ENCODE results near the gene SBNO2.

DNA sequence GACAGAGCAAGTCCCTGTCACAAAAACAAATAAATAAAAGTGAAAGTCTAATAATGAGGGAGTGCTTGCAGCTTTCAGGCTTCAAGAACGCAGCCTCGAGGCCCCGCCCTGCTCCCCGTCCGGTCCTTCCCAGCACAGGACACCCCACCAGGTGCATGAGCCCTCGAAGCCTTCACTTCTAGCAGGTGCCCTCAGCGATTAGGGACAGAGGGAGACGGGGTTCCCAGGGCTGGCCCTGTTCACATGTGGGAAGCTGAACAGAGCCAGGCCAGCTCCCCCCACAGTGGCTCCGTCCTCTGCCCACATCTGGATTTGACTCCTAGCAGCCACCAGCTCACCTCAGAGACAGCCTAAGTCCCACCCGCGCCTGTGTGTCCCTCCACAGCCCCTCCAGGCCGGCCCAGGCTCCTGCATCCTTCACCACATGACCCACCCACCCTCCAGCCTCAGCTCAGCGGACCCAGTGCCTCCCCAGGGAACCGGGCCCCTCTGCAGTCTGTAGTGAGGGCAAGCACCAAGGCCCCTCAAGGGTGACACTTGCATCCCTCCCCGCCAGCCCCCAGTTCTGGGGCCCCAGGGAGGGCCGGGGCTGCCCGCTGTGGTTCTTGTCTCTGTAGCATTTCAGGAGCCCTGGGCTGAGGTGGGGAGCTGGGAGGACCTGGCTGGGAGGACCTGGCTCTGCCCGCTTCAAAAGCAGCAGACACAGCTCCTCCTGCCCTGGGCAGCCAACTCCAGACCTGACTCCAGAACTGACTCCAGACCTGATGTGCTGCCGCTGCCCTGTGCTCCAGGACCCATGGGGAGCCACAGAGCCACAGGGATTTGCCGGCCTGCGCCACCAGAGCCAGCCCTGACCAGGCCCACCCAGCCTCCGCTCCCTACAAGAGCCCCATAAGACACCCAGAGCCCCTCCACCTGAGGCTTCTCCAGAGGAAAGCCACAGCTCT, 43.0 kb downstream of the SBNO2 start:
- no peak for TF ChIP-seq PHF21A (IDR thresholded peaks at IDR 0.05; ENCODE audit: borderline replicate concordance, low read depth)
- no peak for TF ChIP-seq MEIS2 (IDR thresholded peaks at IDR 0.05; ENCODE audit: partially characterized antibody)
- no peak for TF ChIP-seq CREB1 (IDR thresholded peaks at IDR 0.05)
- no peak for TF ChIP-seq CREB1 (CRISPR knock-in tag; IDR thresholded peaks at IDR 0.05)
- TF ChIP-seq NFXL1 (CRISPR knock-in tag; IDR thresholded peaks at IDR 0.05), result no peak
- TF ChIP-seq BRD9 (IDR thresholded peaks at IDR 0.05; ENCODE audit: low read depth, partially characterized antibody), result no peak
- TF ChIP-seq, protein P1, sequence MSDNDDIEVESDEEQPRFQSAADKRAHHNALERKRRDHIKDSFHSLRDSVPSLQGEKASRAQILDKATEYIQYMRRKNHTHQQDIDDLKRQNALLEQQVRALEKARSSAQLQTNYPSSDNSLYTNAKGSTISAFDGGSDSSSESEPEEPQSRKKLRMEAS (CRISPR knock-in tag; IDR thresholded peaks at IDR 0.05), result no peak
- TF ChIP-seq SP2 (IDR thresholded peaks at IDR 0.05; ENCODE audit: extremely low read depth, low read depth, low read length, poor library complexity, severe bottlenecking), result no peak
- no peak for TF ChIP-seq CEBPB (tag; IDR thresholded peaks at IDR 0.05)
- TF ChIP-seq, protein P2, sequence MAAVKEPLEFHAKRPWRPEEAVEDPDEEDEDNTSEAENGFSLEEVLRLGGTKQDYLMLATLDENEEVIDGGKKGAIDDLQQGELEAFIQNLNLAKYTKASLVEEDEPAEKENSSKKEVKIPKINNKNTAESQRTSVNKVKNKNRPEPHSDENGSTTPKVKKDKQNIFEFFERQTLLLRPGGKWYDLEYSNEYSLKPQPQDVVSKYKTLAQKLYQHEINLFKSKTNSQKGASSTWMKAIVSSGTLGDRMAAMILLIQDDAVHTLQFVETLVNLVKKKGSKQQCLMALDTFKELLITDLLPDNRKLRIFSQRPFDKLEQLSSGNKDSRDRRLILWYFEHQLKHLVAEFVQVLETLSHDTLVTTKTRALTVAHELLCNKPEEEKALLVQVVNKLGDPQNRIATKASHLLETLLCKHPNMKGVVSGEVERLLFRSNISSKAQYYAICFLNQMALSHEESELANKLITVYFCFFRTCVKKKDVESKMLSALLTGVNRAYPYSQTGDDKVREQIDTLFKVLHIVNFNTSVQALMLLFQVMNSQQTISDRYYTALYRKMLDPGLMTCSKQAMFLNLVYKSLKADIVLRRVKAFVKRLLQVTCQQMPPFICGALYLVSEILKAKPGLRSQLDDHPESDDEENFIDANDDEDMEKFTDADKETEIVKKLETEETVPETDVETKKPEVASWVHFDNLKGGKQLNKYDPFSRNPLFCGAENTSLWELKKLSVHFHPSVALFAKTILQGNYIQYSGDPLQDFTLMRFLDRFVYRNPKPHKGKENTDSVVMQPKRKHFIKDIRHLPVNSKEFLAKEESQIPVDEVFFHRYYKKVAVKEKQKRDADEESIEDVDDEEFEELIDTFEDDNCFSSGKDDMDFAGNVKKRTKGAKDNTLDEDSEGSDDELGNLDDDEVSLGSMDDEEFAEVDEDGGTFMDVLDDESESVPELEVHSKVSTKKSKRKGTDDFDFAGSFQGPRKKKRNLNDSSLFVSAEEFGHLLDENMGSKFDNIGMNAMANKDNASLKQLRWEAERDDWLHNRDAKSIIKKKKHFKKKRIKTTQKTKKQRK (IDR thresholded peaks at IDR 0.05; ENCODE audit: borderline replicate concordance, low read depth, low read length), result no peak
- TF ChIP-seq ESRRA (IDR thresholded peaks at IDR 0.05; ENCODE audit: borderline replicate concordance, low read depth), result no peak
- TF ChIP-seq, protein P3, sequence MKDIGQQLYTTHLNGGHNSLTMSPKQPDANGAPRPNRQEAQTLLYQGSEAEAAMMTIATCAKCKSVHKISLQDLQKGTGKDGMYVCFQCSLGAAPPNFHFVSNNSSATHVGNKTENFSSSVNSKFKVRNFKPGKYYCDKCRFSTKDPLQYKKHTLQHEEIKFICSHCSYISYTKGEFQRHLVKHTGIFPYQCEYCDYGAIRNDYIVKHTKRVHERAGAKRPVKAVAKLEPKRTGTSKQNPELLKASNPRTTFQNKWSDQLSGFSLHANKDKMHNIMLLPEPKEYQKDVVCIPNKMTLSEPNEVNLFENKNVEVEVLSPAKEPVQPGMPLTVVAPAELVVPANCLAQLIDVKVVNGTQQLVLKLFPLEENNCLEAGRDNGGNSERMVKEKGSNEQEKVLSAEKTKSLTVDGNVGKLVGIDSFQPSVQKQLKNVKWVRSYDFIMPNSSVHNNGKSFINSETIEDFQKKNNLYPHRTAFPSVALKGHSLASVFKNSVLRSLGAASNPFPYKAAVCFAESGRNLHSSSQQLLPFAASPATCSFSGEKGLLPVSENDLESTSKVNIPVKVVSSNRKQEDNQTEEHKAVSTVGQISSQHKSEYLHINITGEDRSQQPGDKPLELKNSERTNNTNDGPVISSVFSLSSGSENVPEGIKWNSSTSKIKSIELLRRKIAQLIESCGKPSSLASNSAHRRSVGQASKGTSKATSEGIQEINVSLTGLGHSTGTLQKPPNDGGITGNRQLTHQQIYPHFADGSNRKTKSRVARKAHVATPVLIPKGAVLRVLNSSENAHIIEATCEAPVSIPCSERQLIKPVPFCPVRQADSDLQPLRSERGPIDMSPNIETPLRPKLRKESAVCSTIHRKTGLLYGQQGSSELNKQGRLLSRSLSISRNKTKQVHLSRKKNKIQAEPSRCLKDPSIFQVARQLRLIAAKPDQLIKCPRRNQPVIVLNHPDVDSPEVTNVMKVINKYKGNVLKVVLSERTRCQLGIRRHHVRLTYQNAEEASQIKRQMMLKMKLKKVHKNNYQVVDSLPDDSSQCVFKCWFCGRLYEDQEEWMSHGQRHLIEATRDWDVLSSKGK (CRISPR knock-in tag; IDR thresholded peaks at IDR 0.05), result no peak
- TF ChIP-seq, protein P4, sequence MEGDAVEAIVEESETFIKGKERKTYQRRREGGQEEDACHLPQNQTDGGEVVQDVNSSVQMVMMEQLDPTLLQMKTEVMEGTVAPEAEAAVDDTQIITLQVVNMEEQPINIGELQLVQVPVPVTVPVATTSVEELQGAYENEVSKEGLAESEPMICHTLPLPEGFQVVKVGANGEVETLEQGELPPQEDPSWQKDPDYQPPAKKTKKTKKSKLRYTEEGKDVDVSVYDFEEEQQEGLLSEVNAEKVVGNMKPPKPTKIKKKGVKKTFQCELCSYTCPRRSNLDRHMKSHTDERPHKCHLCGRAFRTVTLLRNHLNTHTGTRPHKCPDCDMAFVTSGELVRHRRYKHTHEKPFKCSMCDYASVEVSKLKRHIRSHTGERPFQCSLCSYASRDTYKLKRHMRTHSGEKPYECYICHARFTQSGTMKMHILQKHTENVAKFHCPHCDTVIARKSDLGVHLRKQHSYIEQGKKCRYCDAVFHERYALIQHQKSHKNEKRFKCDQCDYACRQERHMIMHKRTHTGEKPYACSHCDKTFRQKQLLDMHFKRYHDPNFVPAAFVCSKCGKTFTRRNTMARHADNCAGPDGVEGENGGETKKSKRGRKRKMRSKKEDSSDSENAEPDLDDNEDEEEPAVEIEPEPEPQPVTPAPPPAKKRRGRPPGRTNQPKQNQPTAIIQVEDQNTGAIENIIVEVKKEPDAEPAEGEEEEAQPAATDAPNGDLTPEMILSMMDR (IDR thresholded peaks at IDR 0.05 in 2 of 3, conservative IDR thresholded peaks at IDR 0.05 in 1 of 3; ENCODE audit: insufficient read depth in 2 of 3, low read depth in 1 of 3, low read length in 3 of 3), result no peak
